ENCODE measurements around the gene PGBD1.

DNA sequence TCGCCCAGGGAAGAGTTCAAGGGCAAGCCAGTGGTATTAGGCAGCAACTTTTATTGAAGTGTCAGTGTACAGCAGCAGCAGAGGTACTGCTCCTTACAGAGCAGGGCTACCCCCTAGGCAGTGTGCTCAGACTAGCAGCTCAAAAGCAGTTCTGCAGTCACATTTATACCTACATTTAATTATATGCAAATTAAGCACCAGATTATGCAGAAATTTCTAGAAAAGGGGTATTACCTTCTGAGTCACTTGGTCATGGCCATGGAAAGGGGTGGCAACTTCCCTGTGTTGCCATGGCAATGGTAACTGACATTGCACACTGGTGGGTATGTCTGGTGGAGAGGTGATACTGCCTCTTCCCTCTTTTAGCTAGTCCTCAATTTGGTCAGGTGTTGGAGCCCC lies 27.3 kb upstream of the PGBD1 start:
- TF ChIP-seq, protein P1, sequence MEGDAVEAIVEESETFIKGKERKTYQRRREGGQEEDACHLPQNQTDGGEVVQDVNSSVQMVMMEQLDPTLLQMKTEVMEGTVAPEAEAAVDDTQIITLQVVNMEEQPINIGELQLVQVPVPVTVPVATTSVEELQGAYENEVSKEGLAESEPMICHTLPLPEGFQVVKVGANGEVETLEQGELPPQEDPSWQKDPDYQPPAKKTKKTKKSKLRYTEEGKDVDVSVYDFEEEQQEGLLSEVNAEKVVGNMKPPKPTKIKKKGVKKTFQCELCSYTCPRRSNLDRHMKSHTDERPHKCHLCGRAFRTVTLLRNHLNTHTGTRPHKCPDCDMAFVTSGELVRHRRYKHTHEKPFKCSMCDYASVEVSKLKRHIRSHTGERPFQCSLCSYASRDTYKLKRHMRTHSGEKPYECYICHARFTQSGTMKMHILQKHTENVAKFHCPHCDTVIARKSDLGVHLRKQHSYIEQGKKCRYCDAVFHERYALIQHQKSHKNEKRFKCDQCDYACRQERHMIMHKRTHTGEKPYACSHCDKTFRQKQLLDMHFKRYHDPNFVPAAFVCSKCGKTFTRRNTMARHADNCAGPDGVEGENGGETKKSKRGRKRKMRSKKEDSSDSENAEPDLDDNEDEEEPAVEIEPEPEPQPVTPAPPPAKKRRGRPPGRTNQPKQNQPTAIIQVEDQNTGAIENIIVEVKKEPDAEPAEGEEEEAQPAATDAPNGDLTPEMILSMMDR (IDR thresholded peaks at IDR 0.05): no peak
- no peak for TF ChIP-seq POLR2A (IDR thresholded peaks at IDR 0.05)
